UCSD-AML1 (cell line): ENCODE data around the gene MON1B.
A peak's percentile ranks its signal among the peaks of the same experiment; 100 is the strongest.

Experiments
- DNase-seq: peaks from one replicate; lab custom pipeline; 2025; ENCODE audit not compliant: unreplicated experiment; lab: John Stamatoyannopoulos, UW

The MON1B gene

DNA sequence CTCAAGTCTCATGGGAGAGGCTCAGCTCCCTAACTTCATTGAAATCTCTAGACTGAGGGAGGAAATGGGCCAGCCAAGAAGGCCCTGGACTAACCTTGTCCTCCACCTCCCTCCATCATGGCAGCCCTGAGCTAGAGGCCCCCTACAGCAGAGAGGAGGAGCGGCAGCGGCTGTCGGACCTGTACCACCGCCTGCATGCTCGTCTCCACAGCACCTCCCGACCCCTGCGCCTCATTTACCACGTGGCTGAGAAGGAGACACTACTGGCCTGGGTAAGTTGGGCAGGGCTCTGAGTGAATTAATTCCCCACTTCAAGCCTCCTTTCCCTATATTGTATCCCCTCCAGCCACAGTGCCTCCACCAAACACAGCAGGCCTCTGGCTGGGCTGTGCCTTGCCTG lies 4.4 kb downstream of the MON1B start:
- DNase-seq: no peak

DNA sequence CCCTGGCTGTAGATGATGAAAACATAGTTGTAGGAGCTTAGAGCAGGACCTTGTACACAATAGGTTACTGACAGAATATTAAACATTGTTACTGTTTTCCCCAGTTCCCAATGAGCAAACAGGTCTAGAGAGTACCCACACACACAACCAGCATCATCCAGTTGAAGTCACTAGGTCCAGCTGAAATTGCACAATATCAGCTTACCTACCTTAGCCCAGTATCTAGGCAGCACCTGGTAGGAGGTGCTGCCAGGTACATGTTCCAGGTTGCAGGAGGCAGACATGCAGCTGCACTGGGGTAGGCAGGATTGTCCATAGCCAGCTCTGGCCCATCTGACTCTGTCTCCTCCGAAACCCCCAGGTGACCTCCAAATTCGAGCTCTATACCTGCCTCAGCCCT lies 6.8 kb downstream of the MON1B start:
- no peak for DNase-seq

DNA sequence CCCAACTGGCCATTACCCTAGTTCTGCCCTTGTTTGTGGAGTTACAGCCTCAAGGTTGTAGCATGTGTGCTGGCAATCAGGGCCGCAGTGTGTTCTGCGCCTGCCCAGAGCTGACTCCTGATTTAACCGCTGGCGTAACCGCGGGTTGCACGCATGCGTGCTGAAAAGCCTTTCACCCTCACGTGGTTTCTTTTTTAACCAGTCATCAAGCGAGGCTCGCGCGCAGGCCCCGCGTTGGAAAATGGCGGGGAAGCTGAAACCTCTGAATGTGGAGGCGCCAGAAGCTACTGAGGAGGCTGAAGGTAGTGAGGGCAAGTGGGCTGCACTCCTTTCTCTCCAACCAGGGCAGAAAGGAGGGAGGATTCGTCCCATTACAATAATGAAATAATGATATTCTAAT lies 8.2 kb downstream of the MON1B start, which contains the start of gene SYCE1L:
TSS of gene SYCE1L (plus strand) at position 198 of the 400 bp plus-strand sequence. CDS start at position 242, 44 bp downstream.
- DNase-seq: no peak

DNA sequence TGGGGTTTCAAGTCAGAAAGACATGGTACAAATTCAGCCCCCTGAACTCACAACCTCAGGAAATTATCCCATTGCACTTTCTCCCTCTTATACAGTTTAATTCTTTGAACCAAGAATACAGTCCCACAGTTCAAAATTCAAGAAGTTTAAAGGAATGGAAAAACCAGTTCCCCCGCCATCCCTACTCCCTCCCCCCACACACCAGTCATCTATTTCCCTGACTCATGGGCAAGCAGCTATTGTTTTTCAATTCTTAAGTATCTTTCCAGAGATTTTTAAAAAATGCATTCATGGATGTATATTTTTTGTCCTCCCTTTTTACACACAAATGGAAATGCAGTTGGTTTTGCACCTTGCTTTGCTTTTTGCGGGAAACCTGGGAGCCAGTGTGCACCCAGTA lies 15.5 kb downstream of the MON1B start:
- no peak for DNase-seq

DNA sequence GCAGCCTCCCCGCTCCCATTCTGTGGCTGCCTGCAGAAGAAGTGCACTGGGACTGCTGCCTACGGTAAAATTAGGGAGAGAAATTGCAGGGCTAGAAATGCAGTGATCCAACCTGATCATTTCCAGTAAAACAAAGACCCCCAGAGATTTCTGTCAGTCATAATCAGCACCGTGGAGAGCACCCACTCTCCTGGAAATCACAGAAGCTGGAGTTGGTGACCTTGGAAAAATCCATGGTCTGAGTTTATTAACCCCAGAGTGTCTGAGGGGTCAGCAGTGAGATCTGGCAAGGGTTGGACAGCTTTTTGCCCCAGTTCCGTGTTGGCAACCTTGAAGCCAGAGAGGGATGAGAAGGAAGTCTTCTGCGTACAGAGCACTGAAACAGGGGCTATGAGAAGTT lies 16.0 kb downstream of the MON1B start:
- no peak for DNase-seq

DNA sequence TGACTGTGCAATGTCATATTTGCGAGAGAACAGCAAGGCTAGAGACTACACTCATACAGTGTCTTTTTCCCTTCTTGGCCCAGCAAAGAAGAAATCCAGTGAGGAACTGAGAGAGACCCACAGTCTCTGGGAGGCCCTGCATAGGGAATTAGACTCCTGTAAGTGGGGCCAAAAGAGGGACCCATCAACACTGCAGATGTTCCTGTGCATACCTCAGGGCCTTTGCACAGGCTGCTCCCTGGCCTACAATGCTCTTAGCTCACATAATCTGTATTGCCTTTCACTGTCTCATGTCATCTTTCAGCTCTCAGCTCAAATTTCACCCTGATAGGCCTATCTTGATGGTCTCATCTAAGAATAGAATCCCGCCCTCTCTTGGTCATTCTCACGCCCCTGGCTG lies 17.4 kb downstream of the MON1B start:
- no peak for DNase-seq

DNA sequence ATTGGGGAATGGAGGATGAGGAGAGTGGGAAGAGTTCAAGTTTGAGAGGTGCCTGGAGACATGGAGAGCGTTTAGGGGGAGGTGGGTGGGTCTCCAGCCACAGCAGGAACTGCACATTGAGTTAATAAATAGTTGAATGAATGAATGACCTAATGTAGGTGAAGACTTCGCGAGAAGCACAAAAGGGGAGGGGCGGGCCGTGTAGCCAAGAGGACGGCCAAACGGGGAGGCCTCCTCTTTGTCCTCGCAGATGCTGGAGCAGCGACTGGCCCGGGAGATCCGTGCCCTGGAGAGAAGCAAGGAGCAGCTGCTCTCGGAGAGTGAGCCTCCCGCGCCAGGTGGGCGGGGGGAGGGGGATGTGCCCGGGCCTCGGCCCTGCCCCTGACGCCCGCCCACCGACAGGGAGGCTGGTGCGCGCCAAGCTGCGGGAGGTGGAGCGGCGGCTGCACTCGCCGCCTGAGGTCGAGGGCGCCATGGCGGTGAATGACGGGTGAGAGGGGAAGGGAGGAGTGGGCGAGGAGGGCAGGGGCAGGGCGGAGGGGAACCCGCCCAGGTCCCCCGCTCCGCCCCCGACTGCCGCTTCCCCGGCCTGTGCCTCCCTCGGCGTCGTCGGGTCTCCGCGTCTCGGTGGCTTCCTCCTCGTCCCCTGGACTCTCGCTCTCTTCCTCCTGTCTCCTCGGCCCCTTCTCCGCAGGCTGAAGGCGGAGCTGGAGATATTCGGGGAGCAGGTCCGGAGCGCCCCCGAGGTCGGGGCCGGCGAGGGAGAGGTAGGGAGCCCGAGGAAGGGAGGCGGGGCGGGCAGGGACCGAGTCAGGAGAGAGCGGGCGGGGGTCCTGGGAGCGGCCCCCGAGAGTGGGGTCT lies 21.1 kb downstream of the MON1B start:
- DNase-seq: peak; percentile 22

DNA sequence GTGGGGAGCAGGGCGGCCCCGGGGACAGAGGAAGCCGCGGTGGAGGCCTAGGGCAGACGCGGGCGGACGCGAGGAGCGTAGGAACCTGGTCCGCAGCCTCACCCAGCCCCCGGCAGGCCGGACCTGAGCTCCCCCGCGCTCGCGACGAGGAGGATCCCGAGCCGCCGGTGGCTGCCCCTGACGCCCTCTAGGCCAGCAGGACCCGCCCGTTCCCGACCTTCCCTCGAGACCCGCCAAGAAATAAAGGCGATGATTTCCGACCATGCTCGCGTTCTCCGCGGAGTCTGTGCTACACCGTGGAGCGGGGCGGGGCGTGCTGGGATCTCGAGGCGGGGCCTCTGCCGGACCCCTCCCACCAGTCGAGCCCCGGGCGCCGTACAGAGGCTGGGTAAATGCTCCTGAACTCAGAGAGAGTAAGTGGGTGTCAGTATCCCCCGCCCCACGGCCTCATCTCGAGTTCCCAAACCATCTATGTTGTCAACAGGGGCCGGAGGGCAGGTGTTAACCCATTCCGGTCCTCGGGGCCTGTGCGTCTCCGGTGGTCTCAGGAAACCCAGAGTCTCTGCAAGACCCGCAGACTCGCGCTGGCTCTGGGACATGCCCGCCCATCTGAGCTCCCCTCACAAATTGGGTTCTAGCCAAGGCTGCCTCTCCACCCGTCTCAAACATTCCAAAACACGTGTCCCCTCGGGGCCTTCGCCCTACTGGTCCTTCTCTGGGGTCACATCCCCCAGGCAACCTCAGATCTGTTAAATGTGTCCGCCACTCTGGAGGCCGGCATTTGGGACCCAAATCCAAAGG lies 22.0 kb downstream of the MON1B start:
- no peak for DNase-seq

DNA sequence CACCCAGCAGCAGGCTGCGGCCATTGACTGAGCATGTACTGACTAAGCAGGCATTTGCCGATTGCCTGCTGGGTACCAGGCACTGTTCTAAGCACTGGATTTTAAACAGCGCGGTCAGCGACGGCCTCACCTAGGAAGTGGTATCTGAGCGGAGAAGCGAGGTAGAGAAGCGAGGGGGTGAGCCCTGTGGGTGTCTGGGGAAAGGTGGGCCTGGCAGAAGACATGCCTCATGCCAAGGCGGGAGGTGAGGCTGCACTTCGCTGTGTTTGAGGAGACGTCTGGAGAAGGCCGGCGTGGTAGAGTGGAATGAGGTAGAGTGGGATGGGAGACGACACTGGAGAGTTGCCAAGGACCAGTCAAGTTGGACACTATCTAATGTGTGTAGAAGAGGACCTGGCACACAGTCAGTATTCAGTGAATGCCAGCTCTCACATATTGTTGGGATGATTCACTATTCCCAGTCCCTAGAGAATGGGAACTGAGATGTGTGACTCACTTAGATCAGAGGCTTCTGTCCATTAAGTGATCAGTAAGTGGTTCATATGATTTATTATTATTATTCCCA lies 22.6 kb downstream of the MON1B start:
- no peak for DNase-seq

DNA sequence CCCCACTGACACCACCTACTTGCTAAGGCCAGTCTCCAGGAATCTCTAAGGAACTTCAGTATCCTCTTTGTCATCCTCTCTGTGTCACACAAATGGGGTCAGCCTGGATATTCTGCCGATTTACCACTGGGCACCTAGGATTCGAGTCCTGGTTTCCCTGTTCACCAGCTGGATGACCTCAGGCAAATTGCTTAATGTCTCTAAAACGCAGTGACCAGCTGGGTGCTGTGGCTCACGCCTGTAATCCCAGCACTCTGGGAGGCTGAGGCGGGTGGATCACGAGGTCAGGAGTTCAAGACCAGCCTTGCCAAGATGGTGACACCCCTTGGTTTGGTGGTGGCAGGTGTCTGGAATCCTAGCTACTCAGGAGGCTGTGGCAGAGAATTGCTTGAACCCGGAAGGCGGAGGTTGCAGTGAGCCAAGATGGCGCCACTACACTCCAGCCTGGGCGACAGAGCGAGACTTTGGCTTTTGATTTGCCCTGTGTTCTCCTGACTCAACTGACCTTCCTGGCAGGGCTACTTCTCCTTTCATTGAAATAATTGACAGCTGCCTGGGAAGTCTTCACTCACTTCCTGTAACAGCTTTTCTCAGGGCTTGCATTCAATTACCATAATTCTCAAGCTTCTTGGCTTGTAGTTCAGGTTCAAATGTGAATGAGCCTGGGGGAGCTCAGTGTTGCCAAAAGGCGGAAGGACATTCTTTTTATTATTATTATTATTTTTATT lies 23.6 kb downstream of the MON1B start:
- DNase-seq: no peak

DNA sequence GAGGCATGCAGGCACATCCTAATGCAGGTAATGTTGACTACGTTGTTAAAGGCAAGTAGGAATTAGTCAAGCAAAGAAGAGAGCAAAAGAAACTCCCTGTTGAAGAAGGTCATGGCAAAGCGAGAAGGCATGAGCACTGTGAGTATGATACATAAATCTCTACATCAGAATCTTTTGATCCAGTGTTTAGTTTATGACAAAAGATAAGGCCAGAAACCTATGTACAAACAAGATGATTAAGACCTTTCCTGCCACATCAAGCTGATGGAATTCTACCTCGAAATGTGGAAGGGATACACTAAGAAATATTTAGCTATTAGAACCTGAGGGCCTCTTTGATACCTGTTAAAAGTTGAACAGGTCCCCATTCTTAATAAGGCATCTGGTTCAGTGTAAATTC lies 28.4 kb downstream of the MON1B start:
- no peak for DNase-seq

DNA sequence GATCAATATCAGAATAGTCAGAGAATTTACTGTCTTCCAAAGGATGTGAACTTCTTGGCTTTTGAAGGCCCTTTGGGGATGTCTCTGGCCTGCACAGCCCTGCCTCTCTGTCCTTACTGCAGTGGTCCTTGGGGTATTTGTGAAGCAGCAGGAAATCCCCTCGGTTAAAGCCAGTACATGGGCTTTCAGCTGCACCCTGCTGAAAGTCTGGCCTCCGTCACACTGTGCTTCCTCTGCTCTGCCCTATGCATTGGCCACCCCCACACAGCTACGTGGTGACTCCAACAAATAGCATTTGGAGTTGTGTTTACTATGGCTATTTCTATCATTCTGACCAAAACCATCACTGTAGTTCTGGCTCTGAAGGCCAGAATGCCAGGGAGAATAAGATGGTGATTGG lies 29.4 kb downstream of the MON1B start:
- DNase-seq: no peak

DNA sequence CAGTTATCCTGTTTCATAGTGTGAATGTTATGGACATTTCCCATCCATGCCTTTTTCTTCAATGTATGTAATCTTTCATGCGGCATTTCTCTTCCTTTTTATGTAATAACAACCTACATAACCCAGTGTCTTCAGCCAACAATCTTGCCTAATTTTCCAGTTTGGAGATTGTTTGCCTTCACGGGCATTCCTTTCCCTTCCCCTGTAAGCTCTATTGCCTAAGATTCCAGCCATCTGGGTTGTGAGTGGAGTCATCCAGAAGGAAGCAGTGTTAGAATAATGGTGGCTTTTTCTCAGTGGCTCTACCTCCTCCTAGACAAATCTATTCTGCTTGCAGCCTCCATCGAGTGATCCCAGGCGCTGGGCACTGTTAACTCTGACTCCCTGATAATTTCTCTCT lies 30.5 kb downstream of the MON1B start:
- no peak for DNase-seq

DNA sequence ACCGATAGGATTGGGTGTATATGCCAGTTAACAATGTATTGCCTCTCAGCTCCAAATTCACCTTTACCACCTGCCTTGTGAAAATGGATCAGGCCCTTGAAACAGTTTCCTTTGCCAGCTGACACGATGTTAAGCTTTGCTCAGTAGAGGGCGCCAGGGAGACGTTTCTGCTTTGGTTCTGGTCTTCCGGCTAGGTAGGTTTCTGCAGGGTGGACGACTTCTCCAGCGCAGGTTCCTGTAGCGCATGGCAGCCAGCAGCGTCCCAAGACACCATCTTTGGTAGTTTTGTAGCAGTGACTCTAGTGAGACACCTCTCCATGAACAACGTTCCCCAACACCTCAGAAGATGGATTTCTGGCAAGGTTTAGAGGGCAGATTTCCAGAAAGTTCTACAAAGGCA lies 32.2 kb downstream of the MON1B start:
- peak; percentile 12 for DNase-seq

DNA sequence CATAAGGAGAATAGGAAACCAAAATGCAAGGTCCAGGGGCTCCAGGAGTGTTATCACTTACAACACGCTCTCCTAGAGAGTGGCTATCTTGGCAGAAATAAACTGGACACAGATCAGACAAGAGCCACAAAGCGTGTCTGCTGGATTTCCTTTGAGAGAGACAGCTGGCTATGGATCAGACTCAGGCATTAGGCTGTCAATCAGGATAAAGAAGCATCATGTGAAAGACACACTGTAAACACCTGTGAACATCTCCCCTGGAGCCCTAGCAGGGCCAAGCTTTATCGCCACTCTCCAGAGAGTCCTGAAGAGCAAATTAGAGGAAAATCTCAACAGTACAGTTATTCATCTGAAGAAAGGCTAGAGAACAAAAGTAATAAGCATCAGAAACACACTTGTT lies 34.2 kb downstream of the MON1B start:
- DNase-seq: no peak

DNA sequence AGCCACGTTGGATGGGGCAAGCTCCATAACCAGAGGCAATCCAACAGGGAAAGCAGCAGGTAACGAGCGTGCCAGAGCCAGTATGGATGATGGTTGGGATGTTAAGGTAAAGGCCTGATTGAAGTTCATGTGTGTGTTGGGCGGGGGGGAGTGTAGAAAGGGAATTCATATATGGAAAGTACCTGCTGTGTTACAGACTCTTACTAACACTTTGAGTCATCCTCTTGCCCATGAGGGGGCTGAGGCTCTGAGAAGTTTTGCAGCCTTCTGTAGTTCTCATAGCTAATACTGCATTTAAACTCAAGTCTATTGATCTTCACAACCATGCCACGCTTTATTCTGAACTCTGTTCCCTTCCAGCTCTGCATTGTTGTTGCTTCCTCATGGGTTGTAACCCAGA lies 36.8 kb downstream of the MON1B start:
- no peak for DNase-seq

DNA sequence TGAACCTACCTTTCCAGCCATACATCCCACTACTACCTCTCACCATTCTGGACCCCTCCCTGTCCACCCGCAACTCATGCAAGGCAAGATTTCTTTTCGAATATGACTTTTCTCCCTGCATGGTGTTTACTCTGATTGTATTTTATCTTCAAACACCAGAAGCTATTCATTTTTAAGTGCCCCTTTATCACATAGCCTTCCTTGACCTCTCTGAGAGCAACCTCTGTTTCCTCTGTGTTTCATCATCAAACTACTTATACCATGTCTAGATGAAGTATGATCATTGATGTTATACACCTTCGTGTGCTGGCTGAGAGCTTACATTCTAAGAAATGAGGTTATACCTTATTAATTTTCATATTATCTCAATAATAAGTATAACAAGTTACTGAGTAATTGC lies 40.1 kb downstream of the MON1B start:
- DNase-seq: no peak

DNA sequence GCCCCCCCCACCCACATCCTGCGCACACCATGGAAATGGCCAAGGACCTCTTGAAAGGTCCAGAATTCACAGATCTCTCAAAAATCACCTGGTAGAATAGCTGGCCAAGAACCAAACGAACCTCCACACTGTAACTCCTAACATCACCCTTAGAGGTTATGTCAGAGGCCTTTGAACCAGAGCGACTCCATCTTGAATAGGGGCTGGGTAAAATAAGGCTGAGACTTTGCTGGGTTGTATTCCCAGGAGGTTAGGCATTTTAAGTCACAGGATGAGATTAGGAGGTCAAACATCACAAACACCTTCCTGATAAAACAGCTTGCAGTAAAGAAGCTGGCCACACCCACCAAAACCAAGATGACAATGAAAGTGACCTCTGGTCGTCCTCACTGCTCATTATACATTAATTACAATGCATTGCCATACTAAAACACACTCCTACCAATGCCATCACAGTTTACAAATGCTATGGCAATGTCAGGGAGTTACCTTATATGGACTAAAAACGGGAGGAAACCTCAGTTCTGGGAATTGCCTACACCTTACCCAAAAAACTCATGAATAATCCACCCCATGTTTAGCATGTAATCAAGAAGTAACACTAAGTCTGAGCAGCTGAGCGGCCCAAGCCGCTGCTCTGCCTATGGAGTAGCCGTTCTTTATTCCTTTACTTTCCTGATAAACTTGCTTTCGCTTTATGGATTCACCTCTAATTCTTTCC lies 43.0 kb downstream of the MON1B start:
- DNase-seq: no peak

DNA sequence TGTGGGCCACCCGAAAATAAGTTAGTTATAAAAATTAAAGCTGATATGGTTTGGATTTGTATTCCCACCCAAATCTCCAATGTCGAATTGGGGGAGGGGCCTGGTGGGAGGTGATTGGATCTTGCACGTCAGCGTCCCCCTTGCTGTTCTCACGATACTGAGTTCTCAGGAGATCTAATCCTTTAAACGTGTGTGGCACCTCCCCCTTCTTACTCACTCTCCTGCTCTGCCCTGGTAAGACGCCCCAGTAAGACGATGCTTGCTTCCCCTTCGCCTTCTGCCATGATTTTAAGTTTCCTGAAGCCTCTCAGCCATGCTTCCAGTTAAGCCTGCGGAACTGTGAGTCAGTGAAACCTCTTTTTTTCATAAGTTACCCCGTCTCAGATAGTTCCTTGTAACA lies 43.6 kb downstream of the MON1B start:
- no peak for DNase-seq

DNA sequence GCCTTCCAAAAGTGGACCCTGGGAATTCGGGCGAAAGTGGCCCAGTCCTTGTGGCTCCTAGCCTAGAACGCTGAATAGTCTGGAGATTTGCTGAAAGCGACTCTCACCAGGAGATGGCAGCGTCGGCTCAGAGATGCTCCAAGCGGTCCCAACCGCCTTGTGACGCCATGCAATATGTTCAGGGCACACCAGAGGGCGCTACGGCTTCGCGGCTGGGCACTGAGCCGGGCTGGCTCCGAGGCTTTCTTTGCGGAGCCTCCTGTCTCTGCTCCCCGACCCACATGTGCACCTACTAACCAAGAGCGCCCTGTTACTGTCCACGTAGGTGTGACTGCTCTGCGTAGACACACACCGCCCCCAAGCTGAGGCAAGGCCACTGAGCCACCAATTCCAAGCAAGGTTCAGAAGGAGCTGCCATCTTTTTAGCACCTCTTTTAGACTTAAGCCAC lies 45.1 kb downstream of the MON1B start:
- peak; percentile 84 for DNase-seq

DNA sequence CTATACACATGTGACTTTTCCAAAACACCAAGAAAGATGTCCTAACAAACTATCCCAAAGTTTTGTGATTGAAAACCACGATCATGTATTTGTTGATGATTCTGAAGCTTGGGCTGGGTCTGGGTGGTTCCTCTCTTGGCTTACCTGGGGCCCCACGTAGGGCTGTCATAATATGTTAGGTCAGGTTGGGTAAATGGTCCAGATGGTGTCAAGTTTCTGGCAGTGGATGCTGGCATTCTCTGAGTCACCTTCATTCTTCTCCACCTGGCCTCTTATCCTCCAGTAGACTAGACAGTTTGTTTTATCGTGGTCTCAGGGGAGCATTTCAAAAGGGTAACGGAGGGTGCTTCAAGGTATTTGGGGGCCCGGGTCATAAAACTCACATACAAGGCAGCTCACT lies 47.6 kb downstream of the MON1B start:
- no peak for DNase-seq
